Hepatocyte (in vitro differentiated cells): ENCODE data around the gene LYRM4.

Experiments used
- EZH2 ChIP-seq: fragments of 200-600 bp; sonication (generic); IDR thresholded peaks from 2 replicates; pipeline ENCODE4 v1.6.1; 2016; ENCODE audit warnings: antibody characterized with exemption, mild to moderate bottlenecking, borderline replicate concordance
- TF ChIP-seq, protein P1 (sequence below): fragments of 200-600 bp; sonication (generic); IDR thresholded peaks from 2 replicates; pipeline ENCODE4 v1.5.1; 2016; ENCODE audit warnings: antibody characterized with exemption, mild to moderate bottlenecking; ENCODE audit not compliant: poor library complexity

DNA sequence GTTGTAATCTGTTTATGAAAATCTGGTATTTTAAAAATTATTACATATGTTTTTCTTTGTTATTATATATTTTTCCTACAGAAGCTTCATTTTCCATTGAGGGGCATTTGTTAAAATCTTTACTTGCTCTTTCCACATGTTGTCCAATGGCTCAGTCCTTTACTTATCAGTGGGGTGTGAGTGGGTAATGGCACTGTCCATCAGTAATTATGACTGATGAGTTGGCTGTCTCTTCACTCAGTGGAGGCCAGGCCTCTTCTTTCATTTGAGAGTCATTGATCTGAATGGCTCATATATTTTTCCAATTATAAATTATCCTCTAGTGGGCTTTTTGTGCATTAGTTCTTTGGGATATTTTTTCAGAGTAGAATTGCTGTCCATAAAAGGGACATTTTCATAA lies 46.3 kb upstream of the LYRM4 start:
- TF ChIP-seq, protein P1, sequence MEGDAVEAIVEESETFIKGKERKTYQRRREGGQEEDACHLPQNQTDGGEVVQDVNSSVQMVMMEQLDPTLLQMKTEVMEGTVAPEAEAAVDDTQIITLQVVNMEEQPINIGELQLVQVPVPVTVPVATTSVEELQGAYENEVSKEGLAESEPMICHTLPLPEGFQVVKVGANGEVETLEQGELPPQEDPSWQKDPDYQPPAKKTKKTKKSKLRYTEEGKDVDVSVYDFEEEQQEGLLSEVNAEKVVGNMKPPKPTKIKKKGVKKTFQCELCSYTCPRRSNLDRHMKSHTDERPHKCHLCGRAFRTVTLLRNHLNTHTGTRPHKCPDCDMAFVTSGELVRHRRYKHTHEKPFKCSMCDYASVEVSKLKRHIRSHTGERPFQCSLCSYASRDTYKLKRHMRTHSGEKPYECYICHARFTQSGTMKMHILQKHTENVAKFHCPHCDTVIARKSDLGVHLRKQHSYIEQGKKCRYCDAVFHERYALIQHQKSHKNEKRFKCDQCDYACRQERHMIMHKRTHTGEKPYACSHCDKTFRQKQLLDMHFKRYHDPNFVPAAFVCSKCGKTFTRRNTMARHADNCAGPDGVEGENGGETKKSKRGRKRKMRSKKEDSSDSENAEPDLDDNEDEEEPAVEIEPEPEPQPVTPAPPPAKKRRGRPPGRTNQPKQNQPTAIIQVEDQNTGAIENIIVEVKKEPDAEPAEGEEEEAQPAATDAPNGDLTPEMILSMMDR: no peak
- no peak for TF ChIP-seq EZH2
